RWPE2 (cell line): Measurements from ENCODE around the gene AGA.

Experiments
- ATAC-seq: fragments of 200-7000 bp; cut with Tn5 transposase; 3 replicates; pipeline ENCODE4 v1.9.1; 2021; ENCODE audit warnings: low read depth
- DNase-seq: peaks from one replicate; pipeline ENCODE4 v3.0.0-alpha.2; 2020; ENCODE audit warnings: low spot score
- H3K27ac ChIP-seq: fragments of 450-650 bp; 2 replicates; pipeline ENCODE4 v1.5.1; 2017; ENCODE audit warnings: mild to moderate bottlenecking; ENCODE audit not compliant: poor library complexity, severe bottlenecking
- H3K27me3 ChIP-seq: fragments of 250-450 bp; sonication (Bioruptor Pico); 2 replicates; pipeline ENCODE4 v1.5.1; 2021; ENCODE audit warnings: mild to moderate bottlenecking, moderate library complexity; ENCODE audit not compliant: insufficient read depth, poor library complexity, severe bottlenecking
- H3K36me3 ChIP-seq: fragments of 250-450 bp; sonication (Bioruptor Pico); 2 replicates; pipeline ENCODE4 v1.5.1; 2020; ENCODE audit warnings: low read depth, mild to moderate bottlenecking, moderate library complexity
- H3K4me1 ChIP-seq: fragments of 250-450 bp; sonication (Bioruptor Pico); 2 replicates; pipeline ENCODE4 v1.5.1; 2021; ENCODE audit warnings: mild to moderate bottlenecking, moderate library complexity; ENCODE audit not compliant: insufficient read depth, poor library complexity, severe bottlenecking
- H3K4me3 ChIP-seq: fragments of 250-450 bp; sonication (Bioruptor Pico); 2 replicates; pipeline ENCODE4 v1.5.1; 2021; ENCODE audit warnings: mild to moderate bottlenecking, moderate library complexity; ENCODE audit not compliant: severe bottlenecking
- H3K9me3 ChIP-seq: fragments of 250-450 bp; sonication (Bioruptor Pico); 2 replicates; pipeline ENCODE4 v1.5.1; 2021; ENCODE audit warnings: mild to moderate bottlenecking, moderate library complexity; ENCODE audit not compliant: severe bottlenecking
- TF ChIP-seq, protein P1 (sequence below): fragments of 450-650 bp; IDR thresholded peaks from one replicate; pipeline ENCODE4 v1.5.1; 2017; ENCODE audit warnings: mild to moderate bottlenecking, moderate library complexity; ENCODE audit not compliant: poor library complexity, severe bottlenecking

The AGA gene

DNA sequence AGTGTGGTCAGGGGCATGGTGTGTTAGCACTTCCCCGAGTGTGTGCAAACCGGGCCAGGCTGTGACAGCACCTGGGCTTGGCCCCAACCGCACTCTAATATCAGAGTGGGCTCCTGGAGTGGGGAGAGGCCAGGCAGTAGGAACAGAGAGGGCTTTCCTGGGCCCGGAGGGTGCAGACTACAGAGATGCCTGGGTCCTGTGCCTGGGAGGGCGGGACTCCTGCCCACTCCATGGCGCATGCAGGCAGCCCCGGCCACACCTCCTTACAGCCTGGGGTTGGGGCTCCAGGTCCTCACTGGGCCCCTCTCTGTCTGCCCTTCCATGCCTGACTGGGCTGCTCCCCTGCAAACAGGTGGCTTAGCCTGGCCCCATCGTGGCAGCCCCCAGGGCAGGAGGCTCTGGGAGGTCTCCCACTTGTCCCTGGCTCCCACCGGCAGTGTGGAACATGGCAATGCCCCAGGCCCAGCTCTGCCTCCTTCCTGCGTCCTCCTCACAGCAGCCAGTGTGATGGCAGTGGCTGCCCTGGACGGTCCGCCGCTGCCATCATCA, 60.4 kb downstream of the AGA start:
- Histone ChIP-seq H3K4me1 (no peaks in the 10 kb centered on the region), H3K4me3 (no peak overlapping the region), H3K36me3 (no peaks in the 10 kb centered on the region), H3K9me3 (no peaks in the 10 kb centered on the region), H3K27me3 (no peaks in the 10 kb centered on the region), H3K27ac (no peak overlapping the region)
- TF ChIP-seq, protein P1, sequence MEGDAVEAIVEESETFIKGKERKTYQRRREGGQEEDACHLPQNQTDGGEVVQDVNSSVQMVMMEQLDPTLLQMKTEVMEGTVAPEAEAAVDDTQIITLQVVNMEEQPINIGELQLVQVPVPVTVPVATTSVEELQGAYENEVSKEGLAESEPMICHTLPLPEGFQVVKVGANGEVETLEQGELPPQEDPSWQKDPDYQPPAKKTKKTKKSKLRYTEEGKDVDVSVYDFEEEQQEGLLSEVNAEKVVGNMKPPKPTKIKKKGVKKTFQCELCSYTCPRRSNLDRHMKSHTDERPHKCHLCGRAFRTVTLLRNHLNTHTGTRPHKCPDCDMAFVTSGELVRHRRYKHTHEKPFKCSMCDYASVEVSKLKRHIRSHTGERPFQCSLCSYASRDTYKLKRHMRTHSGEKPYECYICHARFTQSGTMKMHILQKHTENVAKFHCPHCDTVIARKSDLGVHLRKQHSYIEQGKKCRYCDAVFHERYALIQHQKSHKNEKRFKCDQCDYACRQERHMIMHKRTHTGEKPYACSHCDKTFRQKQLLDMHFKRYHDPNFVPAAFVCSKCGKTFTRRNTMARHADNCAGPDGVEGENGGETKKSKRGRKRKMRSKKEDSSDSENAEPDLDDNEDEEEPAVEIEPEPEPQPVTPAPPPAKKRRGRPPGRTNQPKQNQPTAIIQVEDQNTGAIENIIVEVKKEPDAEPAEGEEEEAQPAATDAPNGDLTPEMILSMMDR: no peak
- no peak for DNase-seq
- no peak for ATAC-seq
